SK-N-SH treated with all-trans-retinoic acid at 6 μM for 48 hours (cell line): ENCODE results near the gene MARCKSL1.

Experiments used
- ATAC-seq: fragments of 200-7000 bp; cut with Tn5 transposase; 3 replicates; pipeline ENCODE4 v1.9.1; 2020; ENCODE audit warnings: mild to moderate bottlenecking, moderate library complexity
- ARNTL ChIP-seq: fragments of 450-650 bp; formaldehyde crosslinking; IDR thresholded peaks from 2 replicates; pipeline ENCODE4 v1.5.0; 2020; ENCODE audit warnings: low read depth, mild to moderate bottlenecking, moderate library complexity, borderline replicate concordance
- BACH2 ChIP-seq: fragments of 250-450 bp; sonication (Bioruptor Pico); IDR thresholded peaks from 2 replicates; pipeline ENCODE4 v1.9.0; 2021; ENCODE audit warnings: mild to moderate bottlenecking, borderline replicate concordance
- CSDC2 ChIP-seq: fragments of 250-450 bp; sonication (Bioruptor Pico); IDR thresholded peaks from 2 replicates; pipeline ENCODE4 v1.5.0; 2020; ENCODE audit warnings: mild to moderate bottlenecking, moderate library complexity
- GLIS3 ChIP-seq: fragments of 250-450 bp; sonication (Bioruptor Pico); IDR thresholded peaks from 2 replicates; pipeline ENCODE4 v1.5.0; 2020; ENCODE audit warnings: mild to moderate bottlenecking, moderate library complexity
- ISL1 ChIP-seq: fragments of 250-450 bp; sonication (Bioruptor Pico); IDR thresholded peaks from 2 replicates; pipeline ENCODE4 v2.1.2; 2022; ENCODE audit warnings: mild to moderate bottlenecking, moderate library complexity
- PPARA ChIP-seq: fragments of 250-450 bp; sonication (Bioruptor Pico); IDR thresholded peaks from 2 replicates; pipeline ENCODE4 v1.5.0; 2020; ENCODE audit warnings: mild to moderate bottlenecking, borderline replicate concordance
- RARB ChIP-seq: fragments of 250-450 bp; sonication (Bioruptor Pico); IDR thresholded peaks from 2 replicates; pipeline ENCODE4 v1.8.0; 2021; ENCODE audit warnings: mild to moderate bottlenecking, moderate library complexity
- TCF4 ChIP-seq: fragments of 250-450 bp; sonication (Bioruptor Pico); IDR thresholded peaks from 2 replicates; pipeline ENCODE4 v1.8.0; 2021; ENCODE audit warnings: mild to moderate bottlenecking, moderate library complexity, borderline replicate concordance
- TOX ChIP-seq: fragments of 250-450 bp; sonication (Bioruptor Pico); IDR thresholded peaks from 2 replicates; pipeline ENCODE4 v1.8.0; 2021; ENCODE audit warnings: mild to moderate bottlenecking, moderate library complexity, borderline replicate concordance
- ZC3H10 ChIP-seq: fragments of 250-450 bp; sonication (Bioruptor Pico); IDR thresholded peaks from 2 replicates; pipeline ENCODE4 v1.5.1; 2021; ENCODE audit warnings: mild to moderate bottlenecking, moderate library complexity
- ZFP3 ChIP-seq: fragments of 250-450 bp; sonication (Bioruptor Pico); IDR thresholded peaks from 2 replicates; pipeline ENCODE4 v1.5.0; 2020; ENCODE audit warnings: mild to moderate bottlenecking, moderate library complexity
- ZFP30 ChIP-seq: fragments of 450-650 bp; formaldehyde crosslinking; IDR thresholded peaks from 2 replicates; pipeline ENCODE4 v1.5.0; 2022; ENCODE audit warnings: mild to moderate bottlenecking, moderate library complexity
- ZNF565 ChIP-seq: fragments of 450-650 bp; formaldehyde crosslinking; conservative IDR thresholded peaks from 2 replicates; pipeline ENCODE4 v1.5.0; 2020; ENCODE audit warnings: low read depth, mild to moderate bottlenecking, moderate library complexity
- ZNF70 ChIP-seq: fragments of 450-650 bp; formaldehyde crosslinking; IDR thresholded peaks from 2 replicates; pipeline ENCODE4 v1.5.0; 2020; ENCODE audit warnings: mild to moderate bottlenecking, moderate library complexity
- ZNF8 ChIP-seq: fragments of 450-650 bp; formaldehyde crosslinking; IDR thresholded peaks from 2 replicates; pipeline ENCODE4 v1.5.0; 2020; ENCODE audit warnings: mild to moderate bottlenecking, moderate library complexity
- TF ChIP-seq, protein P1 (sequence below): fragments of 250-450 bp; sonication (Bioruptor Pico); IDR thresholded peaks from 2 replicates; pipeline ENCODE4 v1.5.1; 2020; ENCODE audit warnings: low read depth, mild to moderate bottlenecking, moderate library complexity
- TF ChIP-seq, protein P2 (sequence below): fragments of 250-450 bp; sonication (Bioruptor Pico); IDR thresholded peaks from 2 replicates; pipeline ENCODE4 v1.5.0; 2020; ENCODE audit warnings: mild to moderate bottlenecking, moderate library complexity
- TF ChIP-seq, protein P3 (sequence below): fragments of 250-450 bp; sonication (Bioruptor Pico); IDR thresholded peaks from 2 replicates; pipeline ENCODE4 v1.8.0; 2021; ENCODE audit warnings: low read depth, mild to moderate bottlenecking, moderate library complexity, borderline replicate concordance
- TF ChIP-seq, protein P4 (sequence below): fragments of 250-450 bp; sonication (Bioruptor Pico); IDR thresholded peaks from 2 replicates; pipeline ENCODE4 v1.8.0; 2020; ENCODE audit warnings: mild to moderate bottlenecking, moderate library complexity, borderline replicate concordance

MARCKSL1 gene

DNA sequence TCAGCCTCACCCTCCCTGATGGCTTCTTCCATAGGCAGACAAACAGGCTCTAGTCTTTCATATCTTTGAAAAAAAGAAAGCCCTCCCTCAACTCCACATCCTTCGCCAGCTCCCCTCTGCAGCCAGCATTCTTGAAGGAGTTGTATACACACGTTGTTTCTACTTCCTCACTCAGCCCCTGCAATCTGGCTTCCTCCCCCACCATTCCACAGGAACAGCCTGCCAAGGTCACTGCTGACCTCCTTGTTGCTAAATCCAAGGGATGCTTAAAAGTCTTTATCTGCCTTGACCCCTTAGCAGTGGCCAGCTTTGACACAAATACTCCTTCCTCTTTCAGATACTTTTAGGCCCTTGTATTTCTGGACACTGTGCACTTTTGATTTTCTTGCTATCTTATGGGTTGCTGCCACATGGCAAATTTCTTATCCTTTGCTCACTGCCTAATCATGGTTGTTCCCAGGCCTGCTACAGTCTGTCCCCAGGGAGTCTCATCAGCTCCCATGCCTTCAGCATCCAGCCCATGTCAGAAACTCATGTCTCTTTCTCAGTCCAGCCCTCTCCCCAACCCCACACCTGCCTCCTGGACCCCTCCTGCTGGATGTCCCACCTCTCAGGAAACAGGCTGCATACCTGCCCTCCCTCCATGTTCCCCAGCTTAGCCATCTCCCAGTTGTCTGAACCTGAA, 18.0 kb upstream of the MARCKSL1 start:
- no peak for ATAC-seq
- TF ChIP-seq ARNTL (CRISPR knock-in tag): no peak
- no peak for TF ChIP-seq PPARA (CRISPR knock-in tag)
- TF ChIP-seq, protein P1, sequence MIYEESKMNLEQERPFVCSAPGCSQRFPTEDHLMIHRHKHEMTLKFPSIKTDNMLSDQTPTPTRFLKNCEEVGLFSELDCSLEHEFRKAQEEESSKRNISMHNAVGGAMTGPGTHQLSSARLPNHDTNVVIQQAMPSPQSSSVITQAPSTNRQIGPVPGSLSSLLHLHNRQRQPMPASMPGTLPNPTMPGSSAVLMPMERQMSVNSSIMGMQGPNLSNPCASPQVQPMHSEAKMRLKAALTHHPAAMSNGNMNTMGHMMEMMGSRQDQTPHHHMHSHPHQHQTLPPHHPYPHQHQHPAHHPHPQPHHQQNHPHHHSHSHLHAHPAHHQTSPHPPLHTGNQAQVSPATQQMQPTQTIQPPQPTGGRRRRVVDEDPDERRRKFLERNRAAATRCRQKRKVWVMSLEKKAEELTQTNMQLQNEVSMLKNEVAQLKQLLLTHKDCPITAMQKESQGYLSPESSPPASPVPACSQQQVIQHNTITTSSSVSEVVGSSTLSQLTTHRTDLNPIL (CRISPR knock-in tag): no peak

DNA sequence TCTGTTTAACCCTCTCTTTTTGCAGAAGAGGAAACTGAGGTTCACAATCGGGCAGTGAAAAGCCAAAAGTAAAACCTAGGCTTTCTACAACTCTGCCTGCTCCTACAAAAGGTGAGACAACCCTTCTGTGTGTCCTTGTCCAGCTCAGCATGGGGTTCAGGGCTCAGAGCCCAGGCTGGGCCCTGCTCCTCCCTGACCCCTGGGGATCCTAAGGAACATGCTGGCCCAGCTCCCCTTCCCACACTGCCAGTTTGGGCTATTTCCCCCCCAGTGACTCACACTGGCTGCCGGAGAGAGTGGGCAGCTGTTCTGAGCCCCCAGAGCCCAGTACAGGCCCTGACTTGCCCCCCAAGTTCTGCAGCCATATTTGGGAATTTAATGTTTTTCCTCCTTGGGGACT, 17.4 kb upstream of the MARCKSL1 start:
- TF ChIP-seq, protein P2, sequence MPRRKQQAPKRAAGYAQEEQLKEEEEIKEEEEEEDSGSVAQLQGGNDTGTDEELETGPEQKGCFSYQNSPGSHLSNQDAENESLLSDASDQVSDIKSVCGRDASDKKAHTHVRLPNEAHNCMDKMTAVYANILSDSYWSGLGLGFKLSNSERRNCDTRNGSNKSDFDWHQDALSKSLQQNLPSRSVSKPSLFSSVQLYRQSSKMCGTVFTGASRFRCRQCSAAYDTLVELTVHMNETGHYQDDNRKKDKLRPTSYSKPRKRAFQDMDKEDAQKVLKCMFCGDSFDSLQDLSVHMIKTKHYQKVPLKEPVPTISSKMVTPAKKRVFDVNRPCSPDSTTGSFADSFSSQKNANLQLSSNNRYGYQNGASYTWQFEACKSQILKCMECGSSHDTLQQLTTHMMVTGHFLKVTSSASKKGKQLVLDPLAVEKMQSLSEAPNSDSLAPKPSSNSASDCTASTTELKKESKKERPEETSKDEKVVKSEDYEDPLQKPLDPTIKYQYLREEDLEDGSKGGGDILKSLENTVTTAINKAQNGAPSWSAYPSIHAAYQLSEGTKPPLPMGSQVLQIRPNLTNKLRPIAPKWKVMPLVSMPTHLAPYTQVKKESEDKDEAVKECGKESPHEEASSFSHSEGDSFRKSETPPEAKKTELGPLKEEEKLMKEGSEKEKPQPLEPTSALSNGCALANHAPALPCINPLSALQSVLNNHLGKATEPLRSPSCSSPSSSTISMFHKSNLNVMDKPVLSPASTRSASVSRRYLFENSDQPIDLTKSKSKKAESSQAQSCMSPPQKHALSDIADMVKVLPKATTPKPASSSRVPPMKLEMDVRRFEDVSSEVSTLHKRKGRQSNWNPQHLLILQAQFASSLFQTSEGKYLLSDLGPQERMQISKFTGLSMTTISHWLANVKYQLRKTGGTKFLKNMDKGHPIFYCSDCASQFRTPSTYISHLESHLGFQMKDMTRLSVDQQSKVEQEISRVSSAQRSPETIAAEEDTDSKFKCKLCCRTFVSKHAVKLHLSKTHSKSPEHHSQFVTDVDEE (CRISPR knock-in tag): no peak
- no peak for TF ChIP-seq GLIS3
- no peak for TF ChIP-seq ZNF565
- no peak for TF ChIP-seq CSDC2 (CRISPR knock-in tag)
- TF ChIP-seq BACH2: no peak
- TF ChIP-seq ISL1 (CRISPR knock-in tag): no peak
- TF ChIP-seq, protein P1 (CRISPR knock-in tag): no peak
- TF ChIP-seq ZFP3 (CRISPR knock-in tag): no peak
- TF ChIP-seq ARNTL (CRISPR knock-in tag): no peak
- TF ChIP-seq ZNF70: no peak
- no peak for TF ChIP-seq ZFP30
- no peak for TF ChIP-seq ZC3H10
- no peak for TF ChIP-seq TCF4 (CRISPR knock-in tag)
- no peak for TF ChIP-seq PPARA (CRISPR knock-in tag)
- no peak for ATAC-seq

DNA sequence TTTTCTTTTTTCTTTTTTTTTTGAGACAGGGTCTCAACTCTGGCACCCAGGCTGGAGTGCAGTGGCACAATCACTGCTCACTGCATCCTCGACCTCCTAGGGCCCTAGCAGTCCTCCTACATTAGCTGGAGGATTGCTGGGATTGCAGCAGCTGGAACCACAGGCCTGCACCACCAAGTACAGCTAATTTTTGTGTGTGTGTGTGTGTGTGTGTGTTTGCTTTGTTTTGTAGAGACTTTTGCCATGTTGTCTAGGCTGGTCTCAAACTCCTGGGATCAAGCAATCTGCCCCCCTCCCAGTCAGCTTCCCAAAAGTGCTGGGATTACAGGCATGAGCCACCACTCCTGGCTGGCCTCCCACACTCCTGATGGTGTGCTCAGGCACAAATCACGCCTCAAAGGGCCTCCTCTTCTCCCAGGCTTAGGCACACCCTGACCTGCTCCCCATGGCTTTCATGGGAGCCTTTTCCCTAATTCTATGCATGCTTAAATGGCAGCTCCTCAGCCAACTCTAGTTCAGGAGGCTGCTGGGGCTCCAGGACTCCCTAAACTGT, 16.9 kb upstream of the MARCKSL1 start:
- no peak for ATAC-seq
- TF ChIP-seq, protein P3, sequence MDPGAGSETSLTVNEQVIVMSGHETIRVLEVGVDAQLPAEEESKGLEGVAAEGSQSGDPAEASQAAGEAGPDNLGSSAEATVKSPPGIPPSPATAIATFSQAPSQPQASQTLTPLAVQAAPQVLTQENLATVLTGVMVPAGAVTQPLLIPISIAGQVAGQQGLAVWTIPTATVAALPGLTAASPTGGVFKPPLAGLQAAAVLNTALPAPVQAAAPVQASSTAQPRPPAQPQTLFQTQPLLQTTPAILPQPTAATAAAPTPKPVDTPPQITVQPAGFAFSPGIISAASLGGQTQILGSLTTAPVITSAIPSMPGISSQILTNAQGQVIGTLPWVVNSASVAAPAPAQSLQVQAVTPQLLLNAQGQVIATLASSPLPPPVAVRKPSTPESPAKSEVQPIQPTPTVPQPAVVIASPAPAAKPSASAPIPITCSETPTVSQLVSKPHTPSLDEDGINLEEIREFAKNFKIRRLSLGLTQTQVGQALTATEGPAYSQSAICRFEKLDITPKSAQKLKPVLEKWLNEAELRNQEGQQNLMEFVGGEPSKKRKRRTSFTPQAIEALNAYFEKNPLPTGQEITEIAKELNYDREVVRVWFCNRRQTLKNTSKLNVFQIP (CRISPR knock-in tag): no peak
- TF ChIP-seq BACH2 (no peak), RARB (CRISPR knock-in tag) (no peak), TOX (CRISPR knock-in tag) (no peak), GLIS3 (no peak), ZFP3 (CRISPR knock-in tag) (no peak), ISL1 (CRISPR knock-in tag) (no peak), TCF4 (CRISPR knock-in tag) (no peak), ZNF565 (no peak), ZNF8 (CRISPR knock-in tag) (no peak), ZNF70 (no peak)
- TF ChIP-seq, protein P4, sequence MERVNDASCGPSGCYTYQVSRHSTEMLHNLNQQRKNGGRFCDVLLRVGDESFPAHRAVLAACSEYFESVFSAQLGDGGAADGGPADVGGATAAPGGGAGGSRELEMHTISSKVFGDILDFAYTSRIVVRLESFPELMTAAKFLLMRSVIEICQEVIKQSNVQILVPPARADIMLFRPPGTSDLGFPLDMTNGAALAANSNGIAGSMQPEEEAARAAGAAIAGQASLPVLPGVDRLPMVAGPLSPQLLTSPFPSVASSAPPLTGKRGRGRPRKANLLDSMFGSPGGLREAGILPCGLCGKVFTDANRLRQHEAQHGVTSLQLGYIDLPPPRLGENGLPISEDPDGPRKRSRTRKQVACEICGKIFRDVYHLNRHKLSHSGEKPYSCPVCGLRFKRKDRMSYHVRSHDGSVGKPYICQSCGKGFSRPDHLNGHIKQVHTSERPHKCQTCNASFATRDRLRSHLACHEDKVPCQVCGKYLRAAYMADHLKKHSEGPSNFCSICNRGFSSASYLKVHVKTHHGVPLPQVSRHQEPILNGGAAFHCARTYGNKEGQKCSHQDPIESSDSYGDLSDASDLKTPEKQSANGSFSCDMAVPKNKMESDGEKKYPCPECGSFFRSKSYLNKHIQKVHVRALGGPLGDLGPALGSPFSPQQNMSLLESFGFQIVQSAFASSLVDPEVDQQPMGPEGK (CRISPR knock-in tag): no peak
- TF ChIP-seq, protein P1 (CRISPR knock-in tag): no peak
